Esophagus squamous epithelium (tissue), 5 donors: Measurements from ENCODE around the gene CAMK2D. TPM values are rescaled to one million over a fixed set of nuclear protein-coding genes. Genes with fewer than 3 reads are reported as not detected.

Experiments
- DNase-seq: peaks from one replicate; lab custom pipeline; 2025; lab: John Stamatoyannopoulos, UW
- H3K27ac ChIP-seq, 4 donors: fragments of 200-600 bp; sonication (generic); one replicate each; pipeline ENCODE4 v1.5.1; 2016 to 2019; ENCODE audit warnings: mild to moderate bottlenecking in 1 of 4
- H3K27me3 ChIP-seq, 4 donors: fragments of 200-600 bp; sonication (generic); 1 replicate in 3 of 4; 2 replicates in 1 of 4; pipeline versions ENCODE4 v1.5.1 to v1.6.0; 2017 to 2021; ENCODE audit warnings: antibody characterized with exemption in 1 of 4
- H3K36me3 ChIP-seq, 3 donors: fragments of 200-600 bp; sonication (generic); one replicate each; pipeline ENCODE4 v1.5.1; 2016 to 2019
- H3K4me1 ChIP-seq, 3 donors: fragments of 200-600 bp; sonication (generic); one replicate each; pipeline ENCODE4 v1.5.1; 2017 to 2019
- H3K4me3 ChIP-seq, 4 donors: fragments of 200-600 bp; sonication (generic); 1 replicate in 3 of 4; 2 replicates in 1 of 4; pipeline ENCODE4 v1.5.1; 2016 to 2019; ENCODE audit warnings: mild to moderate bottlenecking in 2 of 4, moderate library complexity in 1 of 4
- H3K9me3 ChIP-seq, 3 donors: fragments of 200-600 bp; sonication (generic); one replicate each; pipeline ENCODE4 v1.5.1; 2016 to 2019
- POLR2A ChIP-seq, 4 donors: fragments of 450-650 bp; IDR thresholded peaks; one replicate each; pipeline ENCODE4 v1.6.1; 2017; ENCODE audit warnings: antibody characterized with exemption in 4 of 4, mild to moderate bottlenecking in 4 of 4, moderate library complexity in 3 of 4
- WGBS, 2 donors: methylation state at CpG; one replicate each; pipeline ENCODE4 v1.1.5; 2018; 5-methylcytosine and 5-hydroxymethylcytosine counted together
- intact Hi-C: fragments of 100-400 bp; cut with DNase I; formaldehyde crosslinking; loops from one replicate; pipeline ENCODE4 v1.15.0; 2022
- total RNA-seq, 4 donors: library from RNA; depleted of rRNA; stranded (reverse); fragments of >200 nt; gene quantifications; one replicate each; pipeline ENCODE4 v1.1.0, GENCODE V29; 2016
- TF ChIP-seq, protein P1 (sequence below), 6 experiments: fragments of 450-650 bp in 4 of 6; fragments of 200-600 bp in 2 of 6; sonication (generic) in 2 of 6; IDR thresholded peaks; one replicate each; pipeline ENCODE4 v1.5.1; 2016 to 2019; ENCODE audit warnings: antibody characterized with exemption in 6 of 6, mild to moderate bottlenecking in 4 of 6, moderate library complexity in 4 of 6
- donor health status: DM: yes; HTN: yes; CAD: no.

CAMK2D gene
- total RNA-seq, 4 donors from 2014 or later, result 30.7 to 47.7 (median 38.2) TPM

DNA sequence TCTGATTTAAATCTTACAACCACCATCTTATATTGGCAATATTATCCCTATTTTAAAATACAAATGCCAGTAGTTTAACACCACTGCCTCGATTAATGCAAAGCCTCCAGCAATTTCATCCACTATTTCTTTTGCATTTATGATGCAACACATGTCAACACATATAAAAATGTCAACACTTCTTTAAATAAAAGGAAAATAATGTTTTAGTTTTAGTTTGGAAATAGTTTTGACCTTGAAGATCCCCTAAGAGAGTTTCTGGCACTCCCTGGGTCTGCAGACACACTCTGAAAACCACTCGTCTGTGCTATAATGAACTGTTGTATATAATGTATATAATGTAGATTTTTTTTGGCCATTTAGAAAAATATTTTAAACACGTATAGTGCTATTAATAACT, 99.0 kb downstream of the CAMK2D start:
- WGBS, 2 donors, result 81 to 92% methylated on average over 3 of the region's 3 CpGs
- TF ChIP-seq, protein P1, sequence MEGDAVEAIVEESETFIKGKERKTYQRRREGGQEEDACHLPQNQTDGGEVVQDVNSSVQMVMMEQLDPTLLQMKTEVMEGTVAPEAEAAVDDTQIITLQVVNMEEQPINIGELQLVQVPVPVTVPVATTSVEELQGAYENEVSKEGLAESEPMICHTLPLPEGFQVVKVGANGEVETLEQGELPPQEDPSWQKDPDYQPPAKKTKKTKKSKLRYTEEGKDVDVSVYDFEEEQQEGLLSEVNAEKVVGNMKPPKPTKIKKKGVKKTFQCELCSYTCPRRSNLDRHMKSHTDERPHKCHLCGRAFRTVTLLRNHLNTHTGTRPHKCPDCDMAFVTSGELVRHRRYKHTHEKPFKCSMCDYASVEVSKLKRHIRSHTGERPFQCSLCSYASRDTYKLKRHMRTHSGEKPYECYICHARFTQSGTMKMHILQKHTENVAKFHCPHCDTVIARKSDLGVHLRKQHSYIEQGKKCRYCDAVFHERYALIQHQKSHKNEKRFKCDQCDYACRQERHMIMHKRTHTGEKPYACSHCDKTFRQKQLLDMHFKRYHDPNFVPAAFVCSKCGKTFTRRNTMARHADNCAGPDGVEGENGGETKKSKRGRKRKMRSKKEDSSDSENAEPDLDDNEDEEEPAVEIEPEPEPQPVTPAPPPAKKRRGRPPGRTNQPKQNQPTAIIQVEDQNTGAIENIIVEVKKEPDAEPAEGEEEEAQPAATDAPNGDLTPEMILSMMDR (IDR thresholded peaks at IDR 0.05), result no peak
- no peak for TF ChIP-seq POLR2A (IDR thresholded peaks at IDR 0.05)
- H3K4me3 ChIP-seq, result no peak overlapping the region
- DNase-seq, result no peak
- no peak overlapping the region for H3K27ac ChIP-seq
- intact Hi-C loops, result no loop called here
- H3K27me3 ChIP-seq, result no peaks in the 10 kb centered on the region
- peaks cover 0 to 22% (median 0%) of the 10 kb centered on the region in 3 donors for H3K36me3 ChIP-seq
- H3K4me1 ChIP-seq, result peaks cover 0 to 7% (median 3%) of the 10 kb centered on the region in 3 donors
- H3K9me3 ChIP-seq, result no peaks in the 10 kb centered on the region

DNA sequence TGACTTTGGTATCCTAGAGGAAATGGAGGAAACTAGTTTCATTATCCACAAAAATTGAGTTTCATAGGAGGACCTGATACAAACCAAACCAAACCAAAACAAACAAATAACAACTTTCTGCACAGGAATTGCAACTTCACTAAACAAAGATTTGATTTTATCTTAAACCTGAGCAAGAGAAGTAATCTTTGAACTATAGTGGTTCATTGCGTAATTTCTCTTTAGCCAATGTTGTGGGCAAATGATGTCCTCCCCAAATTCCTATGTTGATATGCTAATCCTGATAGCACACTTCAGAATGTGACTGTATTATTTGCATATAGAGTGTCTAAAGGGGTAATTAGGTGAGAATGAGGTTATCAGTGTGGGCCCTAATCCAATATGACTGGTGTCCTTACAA, 102.4 kb downstream of the CAMK2D start:
- intact Hi-C loops, result no loop called here
- peaks cover 0 to 9% (median 3%) of the 10 kb centered on the region in 3 donors for H3K4me1 ChIP-seq
- 96% methylated on average over 1 of the region's 1 CpG for WGBS, 2 donors
- TF ChIP-seq, protein P1 (IDR thresholded peaks at IDR 0.05), result no peak
- no peaks in the 10 kb centered on the region for H3K9me3 ChIP-seq
- H3K36me3 ChIP-seq, result peaks cover 0 to 22% (median 0%) of the 10 kb centered on the region in 3 donors
- H3K27ac ChIP-seq, result no peak overlapping the region
- H3K4me3 ChIP-seq, result no peak overlapping the region
- DNase-seq, result no peak
- H3K27me3 ChIP-seq, result no peaks in the 10 kb centered on the region

DNA sequence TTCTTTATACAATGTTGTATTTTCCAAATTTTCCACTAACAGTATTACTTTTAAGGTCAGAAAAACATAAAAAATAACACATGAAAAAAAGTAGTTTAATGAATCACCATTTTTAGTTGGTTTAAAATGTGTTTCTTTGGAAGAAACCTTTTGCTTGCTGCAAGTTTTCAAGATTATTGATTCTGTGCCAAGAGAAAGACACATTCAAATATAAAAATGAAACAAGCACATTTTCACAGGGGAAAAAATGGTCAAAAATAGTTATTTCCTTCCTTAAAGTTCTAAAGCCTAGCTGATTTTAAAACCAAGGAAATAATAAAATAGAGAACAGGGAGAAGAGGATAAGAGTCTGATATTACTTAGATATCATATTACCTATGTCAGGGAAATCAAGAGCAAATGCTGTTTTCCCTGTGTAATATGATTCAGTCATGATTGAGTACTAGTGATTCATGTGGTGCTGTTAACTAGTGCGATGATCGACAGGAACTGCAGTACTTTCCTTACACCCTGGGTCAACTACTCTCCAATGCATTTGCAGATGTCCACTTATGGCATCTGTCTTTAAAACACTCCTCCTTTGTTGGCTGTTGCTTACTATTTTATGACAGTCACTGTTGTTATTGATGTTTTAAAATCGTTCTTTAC, 103.8 kb downstream of the CAMK2D start:
- Histone ChIP-seq H3K9me3 (no peaks in the 10 kb centered on the region), H3K27ac (no peak overlapping the region), H3K4me1 (peaks cover 0 to 9% (median 3%) of the 10 kb centered on the region in 3 donors), H3K36me3 (peaks cover 0 to 18% (median 0%) of the 10 kb centered on the region in 3 donors), H3K4me3 (no peak overlapping the region), H3K27me3 (no peaks in the 10 kb centered on the region)
- no peak for DNase-seq
- TF ChIP-seq, protein P1 (IDR thresholded peaks at IDR 0.05), result no peak
- intact Hi-C loops, result no loop called here
- WGBS, 2 donors, result 46 to 70% methylated on average over 3 of the region's 3 CpGs

DNA sequence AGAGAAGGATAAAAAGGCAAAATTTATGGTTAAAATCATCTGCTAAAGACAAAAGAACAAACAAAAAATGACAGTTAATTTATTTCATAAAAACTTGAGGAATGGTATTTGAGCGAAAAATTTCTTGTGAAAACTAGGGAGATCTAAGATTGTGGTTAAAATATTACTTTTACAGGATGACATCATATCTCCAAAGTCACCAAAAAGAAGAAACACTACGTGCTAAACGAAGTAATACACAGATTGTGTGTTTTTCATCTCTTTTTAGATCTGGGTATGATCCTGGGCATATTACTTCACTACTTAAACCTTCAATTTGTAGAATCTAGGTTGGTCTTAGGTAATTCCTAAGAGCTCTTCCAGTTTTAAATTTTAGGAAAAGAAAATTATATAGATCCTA, 107.7 kb downstream of the CAMK2D start:
- WGBS, 2 donors, result 86 to 91% methylated on average over 3 of the region's 3 CpGs

DNA sequence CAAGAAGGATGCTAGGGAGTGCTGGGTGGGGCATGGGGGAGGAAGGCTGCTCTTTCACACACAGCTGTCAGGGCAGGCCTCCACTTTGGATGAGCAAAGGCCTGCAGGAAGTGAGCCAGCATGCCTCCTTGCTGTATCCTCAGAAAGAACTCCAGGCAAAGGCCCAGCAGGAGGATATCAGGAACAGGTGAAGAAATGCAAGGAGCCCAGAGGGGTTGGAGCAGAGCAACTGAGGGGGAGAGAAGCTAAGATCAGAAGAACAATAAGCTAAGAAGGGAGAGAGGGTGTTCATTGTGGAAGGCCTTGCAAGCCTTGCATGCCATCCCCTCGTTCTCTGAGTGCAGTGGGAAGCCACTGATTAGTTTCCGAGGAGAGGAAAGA, 115.1 kb downstream of the CAMK2D start:
- WGBS, 2 donors, result 50 to 60% methylated on average over 1 to 2 of the region's 2 CpGs
- DNase-seq, result no peak
- intact Hi-C loops, result no loop called here
- peaks cover 0 to 16% (median 9%) of the 10 kb centered on the region in 3 donors for H3K4me1 ChIP-seq
- H3K4me3 ChIP-seq, result no peak overlapping the region
- H3K9me3 ChIP-seq, result no peaks in the 10 kb centered on the region
- no peaks in the 10 kb centered on the region for H3K27me3 ChIP-seq
- TF ChIP-seq POLR2A (IDR thresholded peaks at IDR 0.05), result no peak
- TF ChIP-seq, protein P1 (IDR thresholded peaks at IDR 0.05), result no peak
- no peak overlapping the region for H3K27ac ChIP-seq
- no peaks in the 10 kb centered on the region for H3K36me3 ChIP-seq

More for the DNA sequence above, 107.7 kb downstream of the CAMK2D start:
- Histone ChIP-seq H3K36me3 (peaks cover 0 to 2% (median 0%) of the 10 kb centered on the region in 3 donors), H3K9me3 (no peaks in the 10 kb centered on the region), H3K4me3 (no peak overlapping the region), H3K4me1 (peaks cover 0 to 9% (median 3%) of the 10 kb centered on the region in 3 donors), H3K27ac (no peak overlapping the region), H3K27me3 (no peaks in the 10 kb centered on the region)
- intact Hi-C loops, result no loop called here
- TF ChIP-seq POLR2A (IDR thresholded peaks at IDR 0.05), result no peak
- TF ChIP-seq, protein P1 (IDR thresholded peaks at IDR 0.05), result no peak
- DNase-seq, result no peak
